Heart left ventricle (tissue), 13 donors: ENCODE results near the gene CNN2.

ENCODE experiments used
- CTCF ChIP-seq, 12 donors: fragments of 200-600 bp; sonication (generic) in 4 of 12; IDR thresholded peaks; one replicate each; pipeline versions ENCODE4 v1.5.0 to v1.8.0; 2018 to 2022; ENCODE audit warnings: antibody characterized with exemption in 12 of 12, mild to moderate bottlenecking in 5 of 12
- POLR2A ChIP-seq, 2 donors: fragments of 450-650 bp; IDR thresholded peaks; one replicate each; pipeline ENCODE4 v1.6.1; 2017; ENCODE audit warnings: antibody characterized with exemption in 2 of 2, mild to moderate bottlenecking in 2 of 2, moderate library complexity in 2 of 2
- donor health status: ischemic (EF 13 %, LVEDD 7.1; RV severe dilation, severe dysfunction).
- donor health status: DM: no; HTN: yes; CAD: no.
- donor health status: DM: no; HTN: no; CAD: no.
- donor health status: ischemic (EF 25% LVEDD 6.9; RV normal size, moderate dysfunction).
- donor health status: ischemic (EF 25% LVEDD 5.7; RV mildly dilated, moderate dysfunction).
- donor health status: ischemic (EF 35%, LVEDD 5.7; RV mildly dilated, moderate dysfunction).
- donor health status: nonischemic (EF 11% LVEDD 7.7; RV severe dilation, severe dysfunction).
- donor health status: DM: yes; HTN: yes; CAD: no.
- donor health status: PGD.
- donor health status: ischemic (EF 29% LVEDD 5.4; RV normal size, mild dysfunction).
- donor health status: nonischemic (EF 23%, LVEDD 6.1; RV moderate dilation, normal function).

GRCh38 chr19:1019980-1020867, 6.2 kb upstream of the CNN2 start:
- TF ChIP-seq CTCF (IDR thresholded peaks at IDR 0.05): no peak
- no peak for TF ChIP-seq POLR2A (IDR thresholded peaks at IDR 0.05)
